ENCODE measurements around the gene NOP53. TPM values are rescaled to one million over a fixed set of nuclear protein-coding genes. Genes with fewer than 3 reads are reported as not detected.
A peak's percentile ranks its signal among the peaks of the same experiment; 100 is the strongest.

The NOP53 gene
- total and polyA plus RNA-seq, 9 of the 15 experiments (the other 6 are each of a cell fraction or from before 2014, with no cell fraction given) = 6.5 to 274 (median 145) TPM

GRCh38 chr19:47778049-47778953 lies 33.0 kb downstream of the NOP53 start, which contains the start of gene SELENOW (continued):
- peak; percentile 98 for TF ChIP-seq MBD2 (IDR thresholded peaks at IDR 0.05; ENCODE audit: borderline replicate concordance, low read depth)
- TF ChIP-seq TEAD4 (IDR thresholded peaks at IDR 0.05; ENCODE audit: low read length) = no peak
- TF ChIP-seq TEAD4 (CRISPR knock-in tag; IDR thresholded peaks at IDR 0.05; ENCODE audit: borderline replicate concordance) = no peak
- no peak for TF ChIP-seq FOXK1 (CRISPR knock-in tag; IDR thresholded peaks at IDR 0.05; ENCODE audit: borderline replicate concordance)
- no peak for TF ChIP-seq ZNF695 (CRISPR knock-in tag; IDR thresholded peaks at IDR 0.05)
- no peak for TF ChIP-seq ZNF253 (CRISPR knock-in tag; conservative IDR thresholded peaks at IDR 0.05)
- TF ChIP-seq POLR2AphosphoS5 (IDR thresholded peaks at IDR 0.05; ENCODE audit: control insufficient read depth, insufficient read depth, low read depth, low read length) = peak; percentile 76; the same call in 1 of the 2 replicates
- TF ChIP-seq CBFA2T3 (IDR thresholded peaks at IDR 0.05) = peak; percentile 28
- TF ChIP-seq SMARCE1 (IDR thresholded peaks at IDR 0.05) = 0 out of 2 replicates have a peak, but pooled peaks have one; percentile 54
- peak; percentile 86 for TF ChIP-seq ASH1L (IDR thresholded peaks at IDR 0.05; ENCODE audit: borderline replicate concordance, low read depth, partially characterized antibody)
- peak; percentile 87 for TF ChIP-seq RB1 (IDR thresholded peaks at IDR 0.05; ENCODE audit: low read depth)
- peak; percentile 91 for TF ChIP-seq DACH1 (IDR thresholded peaks at IDR 0.05; ENCODE audit: partially characterized antibody)
- TF ChIP-seq DNMT1 (IDR thresholded peaks at IDR 0.05) = peak; percentile 89; the same call in 1 of the 2 replicates
- TF ChIP-seq GTF2B (IDR thresholded peaks at IDR 0.05; ENCODE audit: extremely low read depth, insufficient read length) = no peak
- TF ChIP-seq, protein P1, sequence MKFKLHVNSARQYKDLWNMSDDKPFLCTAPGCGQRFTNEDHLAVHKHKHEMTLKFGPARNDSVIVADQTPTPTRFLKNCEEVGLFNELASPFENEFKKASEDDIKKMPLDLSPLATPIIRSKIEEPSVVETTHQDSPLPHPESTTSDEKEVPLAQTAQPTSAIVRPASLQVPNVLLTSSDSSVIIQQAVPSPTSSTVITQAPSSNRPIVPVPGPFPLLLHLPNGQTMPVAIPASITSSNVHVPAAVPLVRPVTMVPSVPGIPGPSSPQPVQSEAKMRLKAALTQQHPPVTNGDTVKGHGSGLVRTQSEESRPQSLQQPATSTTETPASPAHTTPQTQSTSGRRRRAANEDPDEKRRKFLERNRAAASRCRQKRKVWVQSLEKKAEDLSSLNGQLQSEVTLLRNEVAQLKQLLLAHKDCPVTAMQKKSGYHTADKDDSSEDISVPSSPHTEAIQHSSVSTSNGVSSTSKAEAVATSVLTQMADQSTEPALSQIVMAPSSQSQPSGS (CRISPR knock-in tag; IDR thresholded peaks at IDR 0.05) = no peak
- peak; percentile 71; the same call in 1 of the 2 replicates for TF ChIP-seq PHF8 (IDR thresholded peaks at IDR 0.05; ENCODE audit: borderline replicate concordance, low read length)
- TF ChIP-seq, protein P2, sequence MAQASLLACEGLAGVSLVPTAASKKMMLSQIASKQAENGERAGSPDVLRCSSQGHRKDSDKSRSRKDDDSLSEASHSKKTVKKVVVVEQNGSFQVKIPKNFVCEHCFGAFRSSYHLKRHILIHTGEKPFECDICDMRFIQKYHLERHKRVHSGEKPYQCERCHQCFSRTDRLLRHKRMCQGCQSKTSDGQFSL (CRISPR knock-in tag; IDR thresholded peaks at IDR 0.05) = peak; percentile 71
- TF ChIP-seq, protein P2 (tag; IDR thresholded peaks at IDR 0.05) = 0 out of 4 replicates have a peak, but pooled peaks of 1 of the 2 experiments have one; percentile 57
- no peak for TF ChIP-seq ZNF79 (CRISPR knock-in tag; IDR thresholded peaks at IDR 0.05; ENCODE audit: low read depth)
- TF ChIP-seq SRSF3 (IDR thresholded peaks at IDR 0.05; ENCODE audit: insufficient read depth, low read length) = no peak
- TF ChIP-seq HLTF (IDR thresholded peaks at IDR 0.05) = peak; percentile 72; the same call in 1 of the 2 replicates
- no peak for TF ChIP-seq CHCHD3 (CRISPR knock-in tag; IDR thresholded peaks at IDR 0.05)
- no peak for TF ChIP-seq ZNF780A (CRISPR knock-in tag; IDR thresholded peaks at IDR 0.05)
- peak; percentile 46; the same call in 1 of the 2 replicates for TF ChIP-seq FOXP1 (CRISPR knock-in tag; IDR thresholded peaks at IDR 0.05)
- TF ChIP-seq NBN (IDR thresholded peaks at IDR 0.05; ENCODE audit: low read depth) = peak; percentile 74
- TF ChIP-seq TGIF2 (CRISPR knock-in tag; IDR thresholded peaks at IDR 0.05) = no peak
- TF ChIP-seq GABPB2 (CRISPR knock-in tag; conservative IDR thresholded peaks at IDR 0.05) = no peak
